ENCODE measurements around the gene WFS1.

DNA sequence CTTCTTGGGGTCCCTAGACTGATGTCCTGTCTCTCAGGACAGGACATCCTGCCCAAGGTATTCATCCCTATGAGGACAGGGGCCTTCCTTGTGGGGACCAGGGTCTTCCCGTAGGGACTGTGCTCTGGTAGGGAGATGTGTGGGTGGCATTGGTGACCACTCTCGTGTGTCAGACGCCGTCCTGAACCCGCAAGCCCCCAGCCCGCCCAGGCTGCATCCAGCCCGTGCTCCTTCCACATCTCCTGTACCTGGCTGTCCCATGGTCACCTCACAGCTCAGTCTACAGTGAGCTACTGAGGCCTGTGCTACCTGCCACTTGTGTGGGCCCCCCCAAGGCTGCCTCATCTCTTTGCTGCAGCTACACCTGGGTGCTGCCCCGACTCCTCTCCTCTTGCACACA lies 24.0 kb downstream of the WFS1 start:
- TF ChIP-seq, protein P1, sequence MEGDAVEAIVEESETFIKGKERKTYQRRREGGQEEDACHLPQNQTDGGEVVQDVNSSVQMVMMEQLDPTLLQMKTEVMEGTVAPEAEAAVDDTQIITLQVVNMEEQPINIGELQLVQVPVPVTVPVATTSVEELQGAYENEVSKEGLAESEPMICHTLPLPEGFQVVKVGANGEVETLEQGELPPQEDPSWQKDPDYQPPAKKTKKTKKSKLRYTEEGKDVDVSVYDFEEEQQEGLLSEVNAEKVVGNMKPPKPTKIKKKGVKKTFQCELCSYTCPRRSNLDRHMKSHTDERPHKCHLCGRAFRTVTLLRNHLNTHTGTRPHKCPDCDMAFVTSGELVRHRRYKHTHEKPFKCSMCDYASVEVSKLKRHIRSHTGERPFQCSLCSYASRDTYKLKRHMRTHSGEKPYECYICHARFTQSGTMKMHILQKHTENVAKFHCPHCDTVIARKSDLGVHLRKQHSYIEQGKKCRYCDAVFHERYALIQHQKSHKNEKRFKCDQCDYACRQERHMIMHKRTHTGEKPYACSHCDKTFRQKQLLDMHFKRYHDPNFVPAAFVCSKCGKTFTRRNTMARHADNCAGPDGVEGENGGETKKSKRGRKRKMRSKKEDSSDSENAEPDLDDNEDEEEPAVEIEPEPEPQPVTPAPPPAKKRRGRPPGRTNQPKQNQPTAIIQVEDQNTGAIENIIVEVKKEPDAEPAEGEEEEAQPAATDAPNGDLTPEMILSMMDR (IDR thresholded peaks at IDR 0.05; ENCODE audit: poor library complexity) = no peak
- TF ChIP-seq EZH2phosphoT487 (IDR thresholded peaks at IDR 0.05; ENCODE audit: low read depth, severe bottlenecking, unreplicated experiment) = no peak
